Brain microvascular endothelial cell (primary cell): ENCODE data around the gene PEX14.

Experiments
- DNase-seq: peaks from one replicate; pipeline ENCODE4 v3.0.0-alpha.2; 2020
- H3K27ac ChIP-seq: fragments of 250-450 bp; sonication (Bioruptor Pico); 2 replicates; pipeline ENCODE4 v1.5.1; 2020; ENCODE audit warnings: mild to moderate bottlenecking, moderate library complexity
- H3K27me3 ChIP-seq: fragments of 250-450 bp; sonication (Bioruptor Pico); replicated peaks from 2 replicates; pipeline ENCODE4 v1.5.1; 2020; ENCODE audit warnings: mild to moderate bottlenecking
- H3K36me3 ChIP-seq: fragments of 250-450 bp; sonication (Bioruptor Pico); replicated peaks from 2 replicates; pipeline ENCODE4 v1.5.1; 2020; ENCODE audit warnings: mild to moderate bottlenecking
- H3K4me3 ChIP-seq: 2 replicates; pipeline ENCODE4 v1.5.1; 2011; ENCODE audit warnings: low read depth, mild to moderate bottlenecking, control low read depth, low read length, moderate library complexity
- CTCF ChIP-seq: IDR thresholded peaks from 2 replicates; pipeline ENCODE4 v1.5.1; 2011; ENCODE audit warnings: low read depth, mild to moderate bottlenecking, moderate library complexity, low read length, control low read depth, inconsistent platforms; ENCODE audit errors: missing control alignments
- in situ Hi-C: cut with HindIII; loops from 2 replicates; pipeline ENCODE4 v1.10.0; 2017; ENCODE audit warnings: low sequenced_read_pairs, low pct_ligation_motif_present

The PEX14 gene

GRCh38 chr1:10633416-10633815 is 158.7 kb downstream of the PEX14 start:
- H3K27me3 ChIP-seq = peaks cover 6% of the 10 kb centered on the region
- H3K4me3 ChIP-seq = no peak overlapping the region
- DNase-seq = no peak
- peaks cover 4% of the 10 kb centered on the region for H3K36me3 ChIP-seq
- in situ Hi-C loops = no loop called here
- no peak overlapping the region for H3K27ac ChIP-seq
- TF ChIP-seq CTCF = no peak

- in situ Hi-C loops = no loop called here
- Histone ChIP-seq H3K4me3 (no peak overlapping the region), H3K27me3 (peaks cover 9% of the 10 kb centered on the region), H3K36me3 (peaks cover 4% of the 10 kb centered on the region), H3K27ac (no peak overlapping the region)
- no peak for TF ChIP-seq CTCF
- no peak for DNase-seq
Measured at GRCh38 chr1:10634075-10634427, 159.3 kb downstream of the PEX14 start.

- in situ Hi-C loops = no loop called here
- H3K36me3 ChIP-seq = peaks cover 4% of the 10 kb centered on the region
Measured at GRCh38 chr1:10634428-10635084, 159.8 kb downstream of the PEX14 start.

GRCh38 chr1:10635085-10635896 is 160.5 kb downstream of the PEX14 start:
- Histone ChIP-seq H3K4me3 (no peak overlapping the region), H3K36me3 (peaks cover 4% of the 10 kb centered on the region), H3K27me3 (peaks cover 13% of the 10 kb centered on the region), H3K27ac (no peak overlapping the region)
- in situ Hi-C loops = no loop called here
- DNase-seq = no peak
- TF ChIP-seq CTCF = no peak

More at GRCh38 chr1:10634428-10635084, 159.8 kb downstream of the PEX14 start:
- no peak for DNase-seq
- TF ChIP-seq CTCF = no peak
- Histone ChIP-seq H3K27ac (no peak overlapping the region), H3K4me3 (no peak overlapping the region), H3K27me3 (peaks cover 12% of the 10 kb centered on the region)

- no peak for DNase-seq
- peaks cover 4% of the 10 kb centered on the region for H3K36me3 ChIP-seq
- peaks cover 13% of the 10 kb centered on the region for H3K27me3 ChIP-seq
- in situ Hi-C loops = no loop called here
- H3K27ac ChIP-seq = no peak overlapping the region
- TF ChIP-seq CTCF = no peak
- H3K4me3 ChIP-seq = no peak overlapping the region
Measured at GRCh38 chr1:10635992-10636391, 161.2 kb downstream of the PEX14 start.
